Bronchial epithelial cell (primary cell): Measurements from ENCODE around the gene CLDN22. TPM values are rescaled to one million over a fixed set of nuclear protein-coding genes. Genes with fewer than 3 reads are reported as not detected.

Experiments
- DNase-seq: peaks from one replicate; pipeline ENCODE4 v3.0.0-alpha.2; 2010; ENCODE audit warnings: low read depth
- FAIRE-seq: peaks from 2 replicates; lab custom pipeline; 2011; peaks lifted over from hg19 to GRCh38; lab: Jason Lieb, UNC
- H3K27me3 ChIP-seq: 2 replicates; pipeline ENCODE4 v1.5.1; 2011; ENCODE audit warnings: low read length; ENCODE audit not compliant: control insufficient read depth, insufficient read depth
- H3K36me3 ChIP-seq: 2 replicates; pipeline ENCODE4 v1.5.1; 2011; ENCODE audit warnings: low read length; ENCODE audit not compliant: control insufficient read depth, insufficient read depth
- H3K4me3 ChIP-seq: 2 replicates; pipeline ENCODE4 v1.5.1; 2011; ENCODE audit warnings: mild to moderate bottlenecking, low read depth, low read length, control low read depth
- total RNA-seq: library from RNA; depleted of rRNA; stranded (reverse); fragments of >200 nt; gene quantifications from 2 replicates; pipeline ENCODE4 v1.2.1, GENCODE V29; 2014
- TF ChIP-seq, protein P1 (sequence below): IDR thresholded peaks from 2 replicates; pipeline ENCODE4 v1.5.1; 2011; ENCODE audit warnings: mild to moderate bottlenecking, moderate library complexity, low read length, control low read depth, inconsistent platforms; ENCODE audit not compliant: insufficient read depth, severe bottlenecking

CLDN22 gene
- total RNA-seq, 1 donor from 2014 or later, result not detected

DNA sequence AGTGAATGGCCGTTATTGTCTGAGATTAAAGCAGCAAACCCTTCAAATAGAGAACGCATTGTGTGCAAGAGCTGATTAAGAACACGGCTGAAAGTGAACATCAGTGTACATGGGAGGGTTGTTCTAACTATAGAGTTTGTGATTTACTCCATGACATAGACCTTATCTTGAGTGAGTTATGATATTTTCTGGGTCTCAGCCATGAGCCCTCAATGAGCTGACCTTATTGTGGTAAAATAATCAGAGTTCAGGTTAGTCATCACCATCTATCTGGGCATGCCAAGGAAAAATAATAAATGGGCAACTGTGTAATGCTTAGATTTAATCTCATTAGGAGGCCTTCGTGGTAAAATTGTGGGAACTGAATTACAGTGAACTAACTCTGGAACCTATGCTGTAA is 35.3 kb upstream of the CLDN22 start:
- Histone ChIP-seq H3K36me3 (no peaks in the 10 kb centered on the region), H3K4me3 (no peak overlapping the region), H3K27me3 (no peaks in the 10 kb centered on the region)
- peak; percentile 68 for DNase-seq
- no peak for FAIRE-seq
- TF ChIP-seq, protein P1, sequence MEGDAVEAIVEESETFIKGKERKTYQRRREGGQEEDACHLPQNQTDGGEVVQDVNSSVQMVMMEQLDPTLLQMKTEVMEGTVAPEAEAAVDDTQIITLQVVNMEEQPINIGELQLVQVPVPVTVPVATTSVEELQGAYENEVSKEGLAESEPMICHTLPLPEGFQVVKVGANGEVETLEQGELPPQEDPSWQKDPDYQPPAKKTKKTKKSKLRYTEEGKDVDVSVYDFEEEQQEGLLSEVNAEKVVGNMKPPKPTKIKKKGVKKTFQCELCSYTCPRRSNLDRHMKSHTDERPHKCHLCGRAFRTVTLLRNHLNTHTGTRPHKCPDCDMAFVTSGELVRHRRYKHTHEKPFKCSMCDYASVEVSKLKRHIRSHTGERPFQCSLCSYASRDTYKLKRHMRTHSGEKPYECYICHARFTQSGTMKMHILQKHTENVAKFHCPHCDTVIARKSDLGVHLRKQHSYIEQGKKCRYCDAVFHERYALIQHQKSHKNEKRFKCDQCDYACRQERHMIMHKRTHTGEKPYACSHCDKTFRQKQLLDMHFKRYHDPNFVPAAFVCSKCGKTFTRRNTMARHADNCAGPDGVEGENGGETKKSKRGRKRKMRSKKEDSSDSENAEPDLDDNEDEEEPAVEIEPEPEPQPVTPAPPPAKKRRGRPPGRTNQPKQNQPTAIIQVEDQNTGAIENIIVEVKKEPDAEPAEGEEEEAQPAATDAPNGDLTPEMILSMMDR, result no peak

DNA sequence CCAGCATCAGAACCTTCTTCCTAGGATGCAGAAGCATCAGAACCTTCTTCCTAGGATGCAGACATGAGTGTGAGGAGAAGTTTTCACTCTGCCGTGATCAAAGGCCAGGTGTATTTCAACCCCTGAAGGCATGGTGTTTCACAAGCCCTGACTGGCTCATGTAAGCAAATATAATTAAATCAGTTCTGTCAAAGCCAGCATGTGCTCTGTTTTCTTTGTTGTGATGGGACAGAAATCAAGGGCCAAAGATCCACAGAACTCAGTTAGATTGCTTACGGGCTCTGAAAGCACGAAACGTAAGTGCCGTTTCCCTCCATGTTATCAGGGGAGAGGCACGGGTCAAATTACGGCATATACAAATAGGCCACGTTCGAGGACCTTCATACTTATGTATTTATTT is 34.1 kb upstream of the CLDN22 start:
- no peak for FAIRE-seq
- no peaks in the 10 kb centered on the region for H3K36me3 ChIP-seq
- TF ChIP-seq, protein P1, result no peak
- DNase-seq, result peak; percentile 83
- H3K4me3 ChIP-seq, result no peak overlapping the region
- H3K27me3 ChIP-seq, result no peaks in the 10 kb centered on the region

DNA sequence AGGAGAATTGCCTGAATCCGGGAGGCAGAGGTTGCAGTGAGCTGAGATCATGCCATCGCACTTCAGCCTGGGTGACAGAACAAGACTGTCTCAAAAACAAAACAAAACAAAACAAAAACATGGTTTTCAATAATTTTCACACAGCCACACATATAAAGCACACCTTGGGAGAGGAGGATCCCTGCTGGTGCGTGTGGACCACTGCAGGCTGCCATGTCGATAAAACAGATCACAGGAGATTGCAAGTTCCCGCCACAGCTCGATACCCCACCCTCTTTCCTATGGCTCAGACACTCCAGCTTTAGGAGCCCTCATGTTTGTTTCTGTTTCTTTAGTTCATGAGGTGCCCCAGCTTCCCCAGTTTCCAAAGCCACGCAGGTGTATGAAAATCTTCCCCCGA is 33.5 kb upstream of the CLDN22 start:
- TF ChIP-seq, protein P1, result no peak
- H3K4me3 ChIP-seq, result no peak overlapping the region
- no peak for FAIRE-seq
- DNase-seq, result no peak
- no peaks in the 10 kb centered on the region for H3K27me3 ChIP-seq
- H3K36me3 ChIP-seq, result no peaks in the 10 kb centered on the region

DNA sequence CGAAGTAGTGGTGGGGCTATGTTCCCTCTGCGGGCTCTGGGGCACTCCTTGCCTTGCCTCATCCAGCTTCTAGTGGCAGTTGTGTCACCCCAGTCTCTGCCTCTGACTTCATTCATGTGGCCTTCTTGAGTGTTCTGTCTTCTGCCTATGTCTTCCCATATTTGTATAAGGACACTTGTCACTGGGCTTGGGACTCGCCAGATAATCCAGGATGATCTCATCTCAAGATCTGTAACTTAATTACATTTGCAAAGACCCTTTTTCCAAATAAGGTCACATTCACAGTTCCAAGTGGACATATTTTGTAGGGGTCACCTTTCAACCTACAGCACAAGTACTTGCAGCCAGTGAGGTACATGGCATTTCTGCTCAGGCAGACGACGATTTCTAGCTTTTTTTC is 32.5 kb upstream of the CLDN22 start:
- FAIRE-seq (no peak), DNase-seq (no peak)
- TF ChIP-seq, protein P1, result no peak

DNA sequence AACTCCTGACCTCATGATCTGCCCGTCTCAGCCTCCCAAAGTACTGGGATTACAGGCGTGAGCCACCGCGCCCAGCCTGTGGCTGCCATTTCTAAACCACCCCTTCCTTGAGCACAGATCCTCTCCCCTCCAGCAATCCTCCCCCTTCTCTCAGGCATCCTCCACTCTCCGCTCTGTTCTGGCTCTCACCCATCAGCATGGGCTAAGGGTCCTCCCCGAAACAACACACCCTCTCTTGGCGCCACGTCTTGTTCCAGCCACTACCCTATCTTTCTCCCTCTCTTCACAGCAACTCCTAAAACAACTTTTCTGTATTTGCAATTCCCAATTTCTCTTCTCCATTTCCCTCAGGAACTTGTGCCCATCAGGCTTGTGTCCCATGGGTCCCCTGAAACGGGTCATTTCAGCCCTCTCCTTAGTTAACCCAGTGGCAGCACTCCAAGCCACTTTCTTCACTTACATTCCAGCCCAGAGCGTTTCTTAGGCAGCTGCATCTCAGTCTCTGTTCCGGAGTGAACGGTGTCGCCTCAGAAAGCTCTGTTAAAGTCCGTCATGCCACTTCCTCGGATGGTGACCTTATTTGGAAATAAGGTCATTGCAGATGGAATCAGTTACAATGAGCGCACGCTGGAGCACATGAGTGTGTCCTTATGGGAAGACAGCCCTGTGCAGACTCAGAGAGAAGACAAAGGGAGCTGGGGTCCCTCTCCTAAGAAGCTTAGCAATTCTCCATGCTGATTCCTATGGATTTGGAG is 30.4 kb upstream of the CLDN22 start:
- no peak for FAIRE-seq

More for the DNA sequence above, 32.5 kb upstream of the CLDN22 start:
- Histone ChIP-seq H3K27me3 (no peaks in the 10 kb centered on the region), H3K4me3 (no peak overlapping the region), H3K36me3 (no peaks in the 10 kb centered on the region)

More for the DNA sequence above, 30.4 kb upstream of the CLDN22 start:
- TF ChIP-seq, protein P1, result no peak
- Histone ChIP-seq H3K4me3 (no peak overlapping the region), H3K27me3 (no peaks in the 10 kb centered on the region), H3K36me3 (no peaks in the 10 kb centered on the region)
- DNase-seq, result no peak
